Mesenchymal stem cell (in vitro differentiated cells and primary cell): Measurements from ENCODE around the gene GOLPH3.
"Not testable (repeated sequence)": the region's sequence is repeated elsewhere in the genome, so short reads cannot be mapped to it uniquely, and the experiment has no call there.

Experiments used
- DNase-seq: peaks from one replicate; pipeline ENCODE4 v3.0.0-alpha.2; 2013
- H2AFZ ChIP-seq: one replicate; pipeline ENCODE4 v1.6.1; 2013; ENCODE audit warnings: low read depth, mild to moderate bottlenecking, control low read depth, inconsistent platforms, low read length, moderate library complexity
- H2AK5ac ChIP-seq: 2 replicates; pipeline ENCODE4 v1.6.1; 2013; ENCODE audit warnings: low read length, moderate library complexity, mild to moderate bottlenecking, inconsistent platforms; ENCODE audit not compliant: severe bottlenecking
- H2BK120ac ChIP-seq: one replicate; pipeline ENCODE4 v1.6.1; 2013; ENCODE audit warnings: low read depth, mild to moderate bottlenecking, inconsistent platforms, low read length, moderate library complexity
- H2BK12ac ChIP-seq, 2 experiments: one replicate each; pipeline ENCODE4 v1.6.1; 2013; ENCODE audit warnings: inconsistent platforms in 2 of 2, low read length in 2 of 2, mild to moderate bottlenecking in 2 of 2, moderate library complexity in 2 of 2, control low read depth in 1 of 2
- H2BK15ac ChIP-seq: one replicate; pipeline ENCODE4 v1.6.1; 2013; ENCODE audit warnings: mild to moderate bottlenecking, low read depth, inconsistent platforms; ENCODE audit not compliant: poor library complexity, severe bottlenecking
- H2BK5ac ChIP-seq: 2 replicates; pipeline ENCODE4 v1.6.1; 2013; ENCODE audit warnings: low read depth, mild to moderate bottlenecking, low read length, control low read depth, inconsistent platforms; ENCODE audit not compliant: poor library complexity, severe bottlenecking
- H3K14ac ChIP-seq, 2 experiments: one replicate each; pipeline ENCODE4 v1.6.1; 2013; ENCODE audit warnings: inconsistent platforms in 2 of 2, low read length in 2 of 2, control low read depth in 1 of 2, mild to moderate bottlenecking in 1 of 2, moderate library complexity in 1 of 2
- H3K18ac ChIP-seq, 2 experiments: one replicate each; pipeline ENCODE4 v1.6.1; 2013; ENCODE audit warnings: inconsistent platforms in 2 of 2, low read length in 2 of 2, control low read depth in 1 of 2, low read depth in 1 of 2, mild to moderate bottlenecking in 1 of 2
- H3K23ac ChIP-seq, 2 experiments: one replicate each; pipeline ENCODE4 v1.6.1; 2013; ENCODE audit warnings: inconsistent platforms in 2 of 2, low read length in 2 of 2, mild to moderate bottlenecking in 2 of 2, moderate library complexity in 2 of 2, control low read depth in 1 of 2
- H3K27ac ChIP-seq: 2 replicates; pipeline ENCODE4 v1.5.1; 2013; ENCODE audit warnings: mild to moderate bottlenecking, moderate library complexity, low read length, control low read depth, inconsistent platforms; ENCODE audit not compliant: poor library complexity, severe bottlenecking
- H3K27me3 ChIP-seq, 2 experiments: 2 replicates each; pipeline versions ENCODE4 v1.6.1 to v1.7.0; 2013; ENCODE audit warnings: low read length in 2 of 2, mild to moderate bottlenecking in 2 of 2, moderate library complexity in 2 of 2, control low read depth in 1 of 2, inconsistent platforms in 1 of 2; ENCODE audit not compliant: control insufficient read depth in 1 of 2, insufficient read depth in 1 of 2
- H3K36me3 ChIP-seq, 2 experiments: 2 replicates each; pipeline versions ENCODE4 v1.6.1 to v1.7.0; 2013; ENCODE audit warnings: low read length in 2 of 2, control low read depth in 1 of 2, inconsistent platforms in 1 of 2, low read depth in 1 of 2, mild to moderate bottlenecking in 1 of 2; ENCODE audit not compliant: insufficient read depth in 2 of 2, control insufficient read depth in 1 of 2
- H3K4ac ChIP-seq, 2 experiments: one replicate each; pipeline ENCODE4 v1.6.1; 2013; ENCODE audit warnings: inconsistent platforms in 2 of 2, low read length in 2 of 2, mild to moderate bottlenecking in 2 of 2, moderate library complexity in 2 of 2, control low read depth in 1 of 2, low read depth in 1 of 2
- H3K4me1 ChIP-seq: 2 replicates; pipeline ENCODE4 v1.6.1; 2013; ENCODE audit warnings: low read depth, low read length, control low read depth; ENCODE audit not compliant: control insufficient read depth, insufficient read depth
- H3K4me2 ChIP-seq: 2 replicates; pipeline ENCODE4 v1.6.1; 2013; ENCODE audit warnings: low read length, mild to moderate bottlenecking, inconsistent platforms; ENCODE audit not compliant: poor library complexity, severe bottlenecking
- H3K4me3 ChIP-seq, 2 experiments: 2 replicates each; pipeline versions ENCODE4 v1.5.1 to v1.7.0; 2013; ENCODE audit warnings: low read length in 2 of 2, mild to moderate bottlenecking in 2 of 2, control low read depth in 1 of 2, low read depth in 1 of 2; ENCODE audit not compliant: insufficient read depth in 1 of 2
- H3K79me1 ChIP-seq: replicated peaks from 2 replicates; pipeline ENCODE4 v1.6.1; 2013; ENCODE audit warnings: mild to moderate bottlenecking, control low read depth, low read length, inconsistent platforms; ENCODE audit not compliant: poor library complexity, severe bottlenecking
- H3K9ac ChIP-seq: 2 replicates; pipeline ENCODE4 v1.7.0; 2013; ENCODE audit warnings: mild to moderate bottlenecking, low read length, moderate library complexity
- H3K9me3 ChIP-seq: 2 replicates; pipeline ENCODE4 v1.7.0; 2013; ENCODE audit warnings: mild to moderate bottlenecking, low read length; ENCODE audit not compliant: control insufficient read depth
- H4K8ac ChIP-seq: one replicate; pipeline ENCODE4 v1.6.1; 2013; ENCODE audit warnings: inconsistent platforms, mild to moderate bottlenecking, low read length, moderate library complexity
- H4K91ac ChIP-seq: one replicate; pipeline ENCODE4 v1.6.1; 2013; ENCODE audit warnings: mild to moderate bottlenecking, low read length, inconsistent platforms
- WGBS: methylation state at CpG from one replicate; pipeline ENCODE4 v1.1.7; 2013; ENCODE audit warnings: mixed read lengths; 5-methylcytosine and 5-hydroxymethylcytosine counted together

GOLPH3 gene

DNA sequence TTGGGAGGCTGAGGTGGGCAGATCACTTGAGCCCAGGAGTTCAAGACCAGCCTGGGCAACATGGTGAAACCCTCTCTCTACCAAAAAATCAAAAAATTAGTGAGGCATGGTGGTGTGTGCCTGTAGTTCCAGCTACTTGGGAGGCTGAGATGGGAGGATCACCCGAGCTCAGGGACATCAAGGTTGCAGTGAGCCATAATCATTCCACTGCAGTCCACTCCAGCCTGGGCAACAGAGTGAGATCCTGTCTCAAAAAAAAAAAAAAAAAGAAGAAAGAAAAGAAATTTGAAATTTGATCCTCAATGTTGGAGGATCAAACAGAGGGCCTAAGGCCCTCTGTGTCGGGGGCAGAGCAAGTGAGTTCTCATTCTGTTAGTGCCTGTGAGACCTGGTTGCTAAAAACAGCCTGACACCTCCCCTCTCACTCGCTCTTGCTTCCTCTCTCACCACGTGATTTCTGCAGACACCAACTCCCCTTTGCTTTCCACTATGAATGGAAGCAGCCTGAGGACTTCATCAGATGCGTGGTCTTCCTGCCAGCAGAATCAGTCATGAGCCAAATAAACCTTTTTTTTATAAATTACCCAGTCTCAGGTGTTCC, 8.4 kb upstream of the GOLPH3 start:
- H3K4me1 ChIP-seq = no peaks in the 10 kb centered on the region
- no peak overlapping the region for H3K4me2 ChIP-seq
- H3K9me3 ChIP-seq = peaks cover 2% of the 10 kb centered on the region
- H2AFZ ChIP-seq = no peak overlapping the region
- H3K18ac ChIP-seq = no peak overlapping the region
- no peak overlapping the region for H4K91ac ChIP-seq
- no peak overlapping the region for H3K27ac ChIP-seq
- no peak overlapping the region for H2BK12ac ChIP-seq
- no peak for DNase-seq
- H4K8ac ChIP-seq = no peak overlapping the region
- no peaks in the 10 kb centered on the region for H3K27me3 ChIP-seq
- no peaks in the 10 kb centered on the region for H3K36me3 ChIP-seq
- H3K14ac ChIP-seq = no peak overlapping the region
- no peak overlapping the region for H2BK120ac ChIP-seq
- WGBS = 61% methylated on average over 4 of the region's 5 CpGs
- H2AK5ac ChIP-seq = no peak overlapping the region
- no peaks in the 10 kb centered on the region for H3K79me1 ChIP-seq
- no peak overlapping the region for H3K9ac ChIP-seq
- H3K4ac ChIP-seq = no peak overlapping the region
- no peak overlapping the region for H3K4me3 ChIP-seq
- no peak overlapping the region for H2BK15ac ChIP-seq
- no peak overlapping the region for H2BK5ac ChIP-seq
- no peak overlapping the region for H3K23ac ChIP-seq

DNA sequence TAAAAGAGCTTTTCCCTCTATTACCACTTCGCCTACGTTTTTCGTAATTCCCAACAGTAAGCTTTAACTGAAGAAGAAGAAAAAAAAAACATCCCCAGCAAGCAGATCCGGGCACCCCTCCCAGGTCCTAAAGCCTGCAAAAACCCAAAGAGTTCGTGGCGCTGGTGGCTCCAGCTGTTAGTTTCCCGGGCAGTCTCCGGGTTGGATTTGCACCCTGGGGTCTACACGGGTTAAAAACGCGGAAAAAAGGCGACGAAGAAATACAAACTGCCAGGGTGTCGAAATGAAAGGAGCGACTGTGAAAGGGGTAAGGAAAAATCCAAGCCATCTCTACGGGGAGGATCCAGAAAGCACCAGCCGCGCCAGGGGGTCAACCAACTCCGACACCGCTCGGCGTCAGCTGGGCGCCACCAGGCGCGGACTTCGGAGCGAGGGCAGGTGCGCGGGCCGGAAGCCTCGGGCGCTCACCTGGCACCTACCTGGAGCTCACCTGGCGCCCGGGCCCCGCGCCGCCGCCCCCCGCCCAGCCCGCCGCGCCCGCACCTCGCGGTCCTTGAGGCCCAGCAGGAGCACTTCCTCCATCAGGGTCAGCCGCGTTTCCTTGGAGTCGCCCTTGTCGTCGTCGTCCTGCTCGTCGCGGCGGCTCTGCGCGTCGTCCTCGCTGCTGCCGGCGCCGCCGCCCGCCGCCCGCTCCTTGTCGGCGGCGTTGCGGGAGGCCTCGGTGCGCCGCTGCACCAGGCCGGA, 680 bp downstream of the GOLPH3 start:
- Histone ChIP-seq H2BK5ac (peak overlapping the region; percentile 98), H3K4me3 (peak overlapping the region; percentile 90 to 100), H3K27me3 (no peaks in the 10 kb centered on the region), H3K4me1 (peaks cover 1% of the 10 kb centered on the region), H3K27ac (peak overlapping the region; percentile 73), H2AK5ac (peak overlapping the region; percentile 77), H2BK12ac (peak overlapping the region; percentile 73 to 93), H3K14ac (peak overlapping the region; percentile 96 to 100), H2BK15ac (peak overlapping the region; percentile 100), H2BK120ac (peak overlapping the region; percentile 95), H3K23ac (peak overlapping the region; percentile 62 to 98), H3K18ac (peak overlapping the region; percentile 100), H3K79me1 (peaks cover 2% of the 10 kb centered on the region), H3K9me3 (no peaks in the 10 kb centered on the region), H4K91ac (peak overlapping the region; percentile 99), H3K9ac (peak overlapping the region; percentile 99), H4K8ac (peak overlapping the region; percentile 100), H3K36me3 (peaks cover 7 to 30% of the 10 kb centered on the region in 2 experiments), H3K4ac (peak overlapping the region; percentile 100), H3K4me2 (peak overlapping the region; percentile 37), H2AFZ (peak overlapping the region; percentile 54)
- peak; percentile 67 for DNase-seq
- WGBS = under 1% methylated on average over 60 of the region's 74 CpGs

DNA sequence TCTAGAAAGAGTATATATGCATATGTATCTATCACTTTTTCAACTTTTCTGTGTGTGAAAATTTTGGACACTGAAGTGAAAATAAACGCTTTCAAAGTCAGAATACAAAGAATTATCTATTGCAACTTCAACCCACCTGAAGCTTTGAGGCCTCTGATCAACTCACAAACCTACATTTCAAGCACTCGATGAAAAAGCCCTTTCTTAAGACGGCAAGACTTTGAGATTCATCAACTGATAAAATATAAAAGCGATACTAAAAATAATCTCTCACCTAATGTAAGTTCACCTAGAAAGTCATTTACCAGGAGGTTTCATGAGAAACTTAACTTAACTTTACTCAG, 1.2 kb downstream of the GOLPH3 start:
- Histone ChIP-seq H3K9ac (peak overlapping the region; percentile 99), H3K23ac (no peak overlapping the region), H4K91ac (no peak overlapping the region), H2BK12ac (no peak overlapping the region), H2AK5ac (no peak overlapping the region), H3K4me1 (peaks cover 1% of the 10 kb centered on the region), H2AFZ (no peak overlapping the region), H2BK120ac (no peak overlapping the region), H3K14ac (no peak overlapping the region), H3K27ac (peak overlapping the region; percentile 73), H2BK5ac (no peak overlapping the region), H3K4ac (no peak overlapping the region), H3K4me3 (peak overlapping the region; percentile 63 to 90), H4K8ac (no peak overlapping the region), H3K9me3 (no peaks in the 10 kb centered on the region), H2BK15ac (no peak overlapping the region), H3K4me2 (peak overlapping the region; percentile 37), H3K79me1 (peaks cover 2% of the 10 kb centered on the region), H3K27me3 (no peaks in the 10 kb centered on the region), H3K36me3 (peaks cover 7 to 36% of the 10 kb centered on the region in 2 experiments), H3K18ac (no peak overlapping the region)
- peak; percentile 41 for DNase-seq
- 0% methylated on average over 4 of the region's 4 CpGs for WGBS

DNA sequence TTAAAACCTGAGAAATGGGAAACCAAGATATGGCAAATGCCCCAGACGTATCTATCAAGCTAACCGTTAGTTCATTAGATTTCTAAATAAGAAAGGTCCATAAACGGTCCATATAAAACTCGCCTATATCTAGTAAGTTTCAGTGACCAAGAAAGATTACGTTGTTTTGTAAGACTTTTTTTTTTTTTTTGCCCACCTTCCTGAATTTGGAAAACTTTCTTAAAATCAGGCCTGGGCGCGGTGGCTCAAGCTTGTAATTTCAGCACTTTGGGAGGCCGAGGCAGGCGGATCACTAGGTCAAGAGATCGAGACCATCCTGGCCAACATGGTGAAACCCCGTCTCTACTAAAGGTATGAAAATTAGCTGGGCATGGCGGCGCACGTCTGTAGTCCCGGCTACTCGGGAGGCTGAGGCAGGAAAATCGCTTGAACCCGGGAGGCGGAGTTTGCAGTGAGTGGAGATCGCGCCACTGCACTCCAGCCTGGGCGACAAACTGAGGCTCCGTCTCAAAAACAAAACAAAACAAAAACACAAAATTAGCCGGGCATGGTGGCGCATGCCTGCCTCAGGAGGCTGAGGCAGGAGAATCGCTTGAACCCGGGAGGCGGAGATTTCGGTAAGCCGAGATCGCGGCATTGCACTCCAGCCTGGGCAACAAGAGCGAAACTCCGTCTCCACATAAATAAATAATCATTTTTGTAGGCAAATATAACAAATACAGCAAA, 1.8 kb downstream of the GOLPH3 start:
- not testable (repeated sequence) for H3K79me1 ChIP-seq, H3K23ac ChIP-seq, H4K8ac ChIP-seq, H2BK120ac ChIP-seq, H3K9me3 ChIP-seq, H2AK5ac ChIP-seq, H2BK12ac ChIP-seq, H3K4ac ChIP-seq, H3K4me1 ChIP-seq, H2BK5ac ChIP-seq, H3K14ac ChIP-seq, H4K91ac ChIP-seq, H2BK15ac ChIP-seq, H2AFZ ChIP-seq, H3K27me3 ChIP-seq
- Histone ChIP-seq H3K27ac (peak overlapping the region; percentile 36), H3K36me3 (peaks cover 7 to 41% of the 10 kb centered on the region in 2 experiments), H3K18ac (peak overlapping the region in 1 of 2 experiments; percentile 12), H3K4me3 (peak overlapping the region; percentile 63 to 90), H3K4me2 (peak overlapping the region; percentile 37), H3K9ac (peak overlapping the region; percentile 99)
- DNase-seq = peak; percentile 63
- WGBS = 15% methylated on average over 28 of the region's 34 CpGs
